ELR (cell line): ENCODE results near the gene MORF4L1.

ENCODE experiments used
- DNase-seq: peaks from one replicate; pipeline ENCODE4 v3.0.0-alpha.2; 2015; ENCODE audit warnings: low read depth

MORF4L1 gene

GRCh38 chr15:78946493-78946892, 73.8 kb downstream of the MORF4L1 start:
- no peak for DNase-seq

DNA sequence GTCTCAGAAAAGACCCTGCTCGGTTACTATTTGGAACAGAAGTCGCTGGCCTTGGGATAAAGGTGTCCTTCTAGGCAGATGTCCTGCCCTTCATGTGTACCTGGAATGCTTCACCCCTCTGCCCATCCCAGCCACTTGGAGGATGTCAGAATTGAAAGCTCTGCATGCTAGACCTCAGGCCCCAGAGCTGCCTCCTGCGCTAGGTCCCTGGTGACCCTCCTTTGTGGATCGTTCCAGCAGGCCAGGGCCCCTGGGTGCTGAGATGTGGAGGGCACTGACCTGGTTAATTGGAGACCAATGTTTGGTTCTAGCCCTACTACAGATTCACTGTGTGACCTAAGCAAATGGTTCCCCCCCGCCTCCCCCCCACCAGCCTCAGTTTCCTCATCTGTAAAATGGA, 74.8 kb downstream of the MORF4L1 start:
- no peak for DNase-seq
